WTC11 (cell line): Measurements from ENCODE around the gene FGD2. TPM values are rescaled to one million over a fixed set of nuclear protein-coding genes. Genes with fewer than 3 reads are reported as not detected.

ENCODE experiments used
- ATAC-seq: fragments of 200-7000 bp; cut with Tn5 transposase; 2 replicates; pipeline ENCODE4 v1.10.0; 2021; ENCODE audit warnings: mild to moderate bottlenecking, moderate library complexity
- CTCF ChIA-PET: fragments of 300-600 bp; sonication (Branson Sonifier 250); formaldehyde crosslinking; loops from one replicate; lab custom pipeline; 2021; ENCODE audit warnings: antibody characterized with exemption; lab: Charles Lee
- POLR2A ChIA-PET: fragments of 350-600 bp; sonication (Branson Sonifier 250); formaldehyde crosslinking; loops from one replicate; lab custom pipeline; 2021; ENCODE audit warnings: antibody characterized with exemption; lab: Charles Lee
- DNase-seq: peaks from one replicate; pipeline ENCODE4 v3.0.0; 2021; ENCODE audit warnings: low spot score
- H3K27ac Mint-ChIP-seq: 2 replicates; pipeline ENCODE4 v1.8.0; 2021; ENCODE audit warnings: mixed read lengths
- H3K27me3 Mint-ChIP-seq: 2 replicates; pipeline ENCODE4 v1.8.0; 2021; ENCODE audit warnings: low read depth, mild to moderate bottlenecking, moderate library complexity, mixed read lengths
- H3K36me3 Mint-ChIP-seq: 2 replicates; pipeline ENCODE4 v1.8.0; 2021; ENCODE audit warnings: mixed read lengths
- H3K4me1 Mint-ChIP-seq: 2 replicates; pipeline ENCODE4 v1.8.0; 2022; ENCODE audit warnings: mixed read lengths
- H3K4me3 Mint-ChIP-seq: 2 replicates; pipeline ENCODE4 v1.8.0; 2021; ENCODE audit warnings: mild to moderate bottlenecking, moderate library complexity, mixed read lengths
- H3K9me3 Mint-ChIP-seq: 2 replicates; pipeline ENCODE4 v1.8.0; 2021; ENCODE audit warnings: mixed read lengths
- AR ChIP-seq: fragments of 250-450 bp; sonication (Bioruptor Pico); IDR thresholded peaks from 2 replicates; pipeline ENCODE4 v1.9.0; 2021; ENCODE audit warnings: mild to moderate bottlenecking
- ATF1 ChIP-seq: sonication (generic); formaldehyde crosslinking; IDR thresholded peaks from 2 replicates; pipeline ENCODE4 v1.8.1; 2023; ENCODE audit warnings: mild to moderate bottlenecking, moderate library complexity, missing genetic modification reagents
- CTCF ChIP-seq: fragments of 200-600 bp; IDR thresholded peaks from 2 replicates; pipeline ENCODE4 v1.8.0; 2022; ENCODE audit warnings: antibody characterized with exemption
- ERG ChIP-seq: fragments of 250-450 bp; sonication (Bioruptor Pico); IDR thresholded peaks from 2 replicates; pipeline ENCODE4 v1.8.0; 2021; ENCODE audit warnings: mild to moderate bottlenecking
- GABPB1 ChIP-seq: sonication (generic); formaldehyde crosslinking; IDR thresholded peaks from 2 replicates; pipeline ENCODE4 v1.8.1; 2023; ENCODE audit warnings: mild to moderate bottlenecking, missing genetic modification reagents
- GTF2I ChIP-seq: fragments of 250-450 bp; sonication (Bioruptor Pico); conservative IDR thresholded peaks from 2 replicates; pipeline ENCODE4 v1.4.0; 2021; ENCODE audit warnings: mild to moderate bottlenecking
- JUN ChIP-seq: sonication (generic); formaldehyde crosslinking; IDR thresholded peaks from 2 replicates; pipeline ENCODE4 v1.8.0; 2023; ENCODE audit warnings: mild to moderate bottlenecking, missing genetic modification reagents
- MXD4 ChIP-seq: fragments of 250-450 bp; sonication (Bioruptor Pico); IDR thresholded peaks from 2 replicates; pipeline ENCODE4 v1.8.0; 2021; ENCODE audit warnings: mild to moderate bottlenecking, moderate library complexity, borderline replicate concordance
- NFATC4 ChIP-seq: fragments of 250-450 bp; sonication (Bioruptor Pico); IDR thresholded peaks from 2 replicates; pipeline ENCODE4 v1.9.0; 2021; ENCODE audit warnings: mild to moderate bottlenecking
- NFYB ChIP-seq: sonication (generic); formaldehyde crosslinking; conservative IDR thresholded peaks from 2 replicates; pipeline ENCODE4 v1.8.0; 2022; ENCODE audit warnings: low read depth, missing genetic modification reagents
- PRRX2 ChIP-seq: fragments of 250-450 bp; sonication (Bioruptor Pico); IDR thresholded peaks from 2 replicates; pipeline ENCODE4 v1.8.0; 2021; ENCODE audit warnings: mild to moderate bottlenecking
- RORB ChIP-seq: fragments of 250-450 bp; sonication (Bioruptor Pico); IDR thresholded peaks from 2 replicates; pipeline ENCODE4 v1.9.0; 2021; ENCODE audit warnings: mild to moderate bottlenecking
- TEAD1 ChIP-seq: sonication (generic); formaldehyde crosslinking; IDR thresholded peaks from 2 replicates; pipeline ENCODE4 v1.8.0; 2022; ENCODE audit warnings: mild to moderate bottlenecking, missing genetic modification reagents
- TEAD4 ChIP-seq: sonication (generic); formaldehyde crosslinking; IDR thresholded peaks from 2 replicates; pipeline ENCODE4 v1.8.0; 2022; ENCODE audit warnings: mild to moderate bottlenecking, missing genetic modification reagents
- ZNF219 ChIP-seq: sonication (generic); formaldehyde crosslinking; IDR thresholded peaks from 2 replicates; pipeline ENCODE4 v1.8.0; 2023; ENCODE audit warnings: missing genetic modification reagents, mild to moderate bottlenecking, borderline replicate concordance
- ZNF396 ChIP-seq: fragments of 250-450 bp; sonication (Bioruptor Pico); IDR thresholded peaks from 2 replicates; pipeline ENCODE4 v1.8.0; 2021; ENCODE audit warnings: mild to moderate bottlenecking, moderate library complexity, borderline replicate concordance
- ZSCAN18 ChIP-seq: fragments of 250-450 bp; sonication (Bioruptor Pico); IDR thresholded peaks from 2 replicates; pipeline ENCODE4 v2.1.2; 2022; ENCODE audit warnings: mild to moderate bottlenecking, moderate library complexity
- total RNA-seq: library from RNA; stranded (reverse); gene quantifications from 3 replicates; pipeline ENCODE4 v1.2.3, GENCODE V29; 2021
- TF ChIP-seq, protein P1 (sequence below): sonication (generic); formaldehyde crosslinking; IDR thresholded peaks from 2 replicates; pipeline ENCODE4 v1.8.0; 2023; ENCODE audit warnings: missing genetic modification reagents, mild to moderate bottlenecking, borderline replicate concordance
- TF ChIP-seq, protein P2 (sequence below): sonication (generic); formaldehyde crosslinking; IDR thresholded peaks from 2 replicates; pipeline ENCODE4 v1.8.1; 2022; ENCODE audit warnings: low read depth, mild to moderate bottlenecking, moderate library complexity, missing genetic modification reagents, borderline replicate concordance
- TF ChIP-seq, protein P3 (sequence below): sonication (generic); formaldehyde crosslinking; IDR thresholded peaks from 2 replicates; pipeline ENCODE4 v1.8.1; 2023; ENCODE audit warnings: mild to moderate bottlenecking, missing genetic modification reagents

Gene FGD2
- total RNA-seq, 1 experiment from 2014 or later: 0.31 TPM

DNA sequence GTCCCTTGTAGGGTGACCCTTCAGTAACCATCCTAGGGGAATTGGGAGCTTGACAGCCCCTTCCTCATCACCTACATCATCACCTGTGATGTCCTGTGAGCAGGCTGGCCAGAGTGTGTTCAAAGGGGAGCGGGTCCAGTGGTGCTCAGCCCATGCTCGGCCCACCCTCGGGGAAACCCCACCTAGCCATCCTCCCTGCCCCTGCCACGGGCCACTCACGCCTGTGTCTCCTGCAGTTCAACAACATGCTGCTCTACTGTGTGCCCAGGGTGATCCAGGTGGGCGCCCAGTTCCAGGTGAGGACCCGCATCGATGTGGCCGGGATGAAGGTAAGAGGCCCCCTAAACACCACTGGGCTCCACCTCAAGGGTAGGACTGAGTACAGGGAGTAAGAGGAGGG lies 10.1 kb downstream of the FGD2 start:
- no peak for DNase-seq
- TF ChIP-seq AR (CRISPR knock-in tag): no peak
- TF ChIP-seq, protein P1, sequence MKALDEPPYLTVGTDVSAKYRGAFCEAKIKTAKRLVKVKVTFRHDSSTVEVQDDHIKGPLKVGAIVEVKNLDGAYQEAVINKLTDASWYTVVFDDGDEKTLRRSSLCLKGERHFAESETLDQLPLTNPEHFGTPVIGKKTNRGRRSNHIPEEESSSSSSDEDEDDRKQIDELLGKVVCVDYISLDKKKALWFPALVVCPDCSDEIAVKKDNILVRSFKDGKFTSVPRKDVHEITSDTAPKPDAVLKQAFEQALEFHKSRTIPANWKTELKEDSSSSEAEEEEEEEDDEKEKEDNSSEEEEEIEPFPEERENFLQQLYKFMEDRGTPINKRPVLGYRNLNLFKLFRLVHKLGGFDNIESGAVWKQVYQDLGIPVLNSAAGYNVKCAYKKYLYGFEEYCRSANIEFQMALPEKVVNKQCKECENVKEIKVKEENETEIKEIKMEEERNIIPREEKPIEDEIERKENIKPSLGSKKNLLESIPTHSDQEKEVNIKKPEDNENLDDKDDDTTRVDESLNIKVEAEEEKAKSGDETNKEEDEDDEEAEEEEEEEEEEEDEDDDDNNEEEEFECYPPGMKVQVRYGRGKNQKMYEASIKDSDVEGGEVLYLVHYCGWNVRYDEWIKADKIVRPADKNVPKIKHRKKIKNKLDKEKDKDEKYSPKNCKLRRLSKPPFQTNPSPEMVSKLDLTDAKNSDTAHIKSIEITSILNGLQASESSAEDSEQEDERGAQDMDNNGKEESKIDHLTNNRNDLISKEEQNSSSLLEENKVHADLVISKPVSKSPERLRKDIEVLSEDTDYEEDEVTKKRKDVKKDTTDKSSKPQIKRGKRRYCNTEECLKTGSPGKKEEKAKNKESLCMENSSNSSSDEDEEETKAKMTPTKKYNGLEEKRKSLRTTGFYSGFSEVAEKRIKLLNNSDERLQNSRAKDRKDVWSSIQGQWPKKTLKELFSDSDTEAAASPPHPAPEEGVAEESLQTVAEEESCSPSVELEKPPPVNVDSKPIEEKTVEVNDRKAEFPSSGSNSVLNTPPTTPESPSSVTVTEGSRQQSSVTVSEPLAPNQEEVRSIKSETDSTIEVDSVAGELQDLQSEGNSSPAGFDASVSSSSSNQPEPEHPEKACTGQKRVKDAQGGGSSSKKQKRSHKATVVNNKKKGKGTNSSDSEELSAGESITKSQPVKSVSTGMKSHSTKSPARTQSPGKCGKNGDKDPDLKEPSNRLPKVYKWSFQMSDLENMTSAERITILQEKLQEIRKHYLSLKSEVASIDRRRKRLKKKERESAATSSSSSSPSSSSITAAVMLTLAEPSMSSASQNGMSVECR (CRISPR knock-in tag): no peak
- TF ChIP-seq ERG: no peak
- no peak for TF ChIP-seq ATF1 (CRISPR knock-in tag)
- TF ChIP-seq RORB (CRISPR knock-in tag): no peak
- TF ChIP-seq TEAD1 (CRISPR knock-in tag): no peak
- TF ChIP-seq ZNF219 (CRISPR knock-in tag): no peak
- no peak for TF ChIP-seq PRRX2 (CRISPR knock-in tag)
- no peak for TF ChIP-seq TEAD4 (CRISPR knock-in tag)
- TF ChIP-seq, protein P2, sequence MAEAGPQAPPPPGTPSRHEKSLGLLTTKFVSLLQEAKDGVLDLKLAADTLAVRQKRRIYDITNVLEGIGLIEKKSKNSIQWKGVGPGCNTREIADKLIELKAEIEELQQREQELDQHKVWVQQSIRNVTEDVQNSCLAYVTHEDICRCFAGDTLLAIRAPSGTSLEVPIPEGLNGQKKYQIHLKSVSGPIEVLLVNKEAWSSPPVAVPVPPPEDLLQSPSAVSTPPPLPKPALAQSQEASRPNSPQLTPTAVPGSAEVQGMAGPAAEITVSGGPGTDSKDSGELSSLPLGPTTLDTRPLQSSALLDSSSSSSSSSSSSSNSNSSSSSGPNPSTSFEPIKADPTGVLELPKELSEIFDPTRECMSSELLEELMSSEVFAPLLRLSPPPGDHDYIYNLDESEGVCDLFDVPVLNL: no peak
- no peak for TF ChIP-seq GTF2I (CRISPR knock-in tag)
- no peak for TF ChIP-seq ZNF396 (CRISPR knock-in tag)
- TF ChIP-seq, protein P3, sequence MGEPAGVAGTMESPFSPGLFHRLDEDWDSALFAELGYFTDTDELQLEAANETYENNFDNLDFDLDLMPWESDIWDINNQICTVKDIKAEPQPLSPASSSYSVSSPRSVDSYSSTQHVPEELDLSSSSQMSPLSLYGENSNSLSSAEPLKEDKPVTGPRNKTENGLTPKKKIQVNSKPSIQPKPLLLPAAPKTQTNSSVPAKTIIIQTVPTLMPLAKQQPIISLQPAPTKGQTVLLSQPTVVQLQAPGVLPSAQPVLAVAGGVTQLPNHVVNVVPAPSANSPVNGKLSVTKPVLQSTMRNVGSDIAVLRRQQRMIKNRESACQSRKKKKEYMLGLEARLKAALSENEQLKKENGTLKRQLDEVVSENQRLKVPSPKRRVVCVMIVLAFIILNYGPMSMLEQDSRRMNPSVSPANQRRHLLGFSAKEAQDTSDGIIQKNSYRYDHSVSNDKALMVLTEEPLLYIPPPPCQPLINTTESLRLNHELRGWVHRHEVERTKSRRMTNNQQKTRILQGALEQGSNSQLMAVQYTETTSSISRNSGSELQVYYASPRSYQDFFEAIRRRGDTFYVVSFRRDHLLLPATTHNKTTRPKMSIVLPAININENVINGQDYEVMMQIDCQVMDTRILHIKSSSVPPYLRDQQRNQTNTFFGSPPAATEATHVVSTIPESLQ: no peak
- no peak for TF ChIP-seq NFYB (CRISPR knock-in tag)
- TF ChIP-seq, all 79 proteins: peak for 0
- no peak for ATAC-seq
- CTCF ChIA-PET: interaction anchor here (0.6 to 15.6 kb wide), 4 partner anchors 9 to 192 kb away, joined by 3 to 537 read pairs (median 4); no protein-coding TSS in a partner anchor
- H3K4me1 Mint-ChIP-seq: peaks cover 11% of the 10 kb centered on the region
- H3K4me3 Mint-ChIP-seq: no peak overlapping the region
- H3K36me3 Mint-ChIP-seq: no peaks in the 10 kb centered on the region
- H3K27me3 Mint-ChIP-seq: no peaks in the 10 kb centered on the region
- POLR2A ChIA-PET: no interaction called here
- H3K9me3 Mint-ChIP-seq: no peaks in the 10 kb centered on the region
- no peak overlapping the region for H3K27ac Mint-ChIP-seq

DNA sequence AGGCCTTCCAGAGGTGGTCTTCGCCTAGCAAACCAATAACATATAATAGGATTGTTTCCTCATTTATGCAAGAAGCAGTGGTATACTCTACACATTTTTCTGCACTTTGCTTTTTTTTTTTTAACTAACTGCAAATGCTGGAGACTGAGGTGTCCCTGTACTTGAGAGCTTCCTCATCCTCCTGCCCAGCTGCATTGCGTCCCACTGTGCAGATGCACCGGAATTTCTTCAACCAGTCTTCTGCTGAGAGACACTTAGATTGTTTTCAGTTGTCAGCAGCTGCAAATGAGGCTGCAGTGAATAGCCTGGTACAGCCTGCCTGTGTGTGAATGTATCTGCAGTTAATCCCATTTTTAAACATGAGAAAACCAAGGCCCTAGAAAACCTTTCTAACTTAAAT lies 11.5 kb downstream of the FGD2 start:
- no peaks in the 10 kb centered on the region for H3K36me3 Mint-ChIP-seq
- peaks cover 25% of the 10 kb centered on the region for H3K4me1 Mint-ChIP-seq
- no peak overlapping the region for H3K27ac Mint-ChIP-seq
- ATAC-seq (no peak), DNase-seq (no peak)
- POLR2A ChIA-PET: interaction anchor here (0.5 kb wide), 1 partner anchor 369 kb away, joined by 3 read pairs; no protein-coding TSS in a partner anchor
- no peaks in the 10 kb centered on the region for H3K9me3 Mint-ChIP-seq
- no peaks in the 10 kb centered on the region for H3K27me3 Mint-ChIP-seq
- CTCF ChIA-PET: interaction anchor here (1.0 to 15.6 kb wide), 16 partner anchors 7 to 308 kb away, joined by 4 to 537 read pairs (median 25); partner anchors contain the start of genes C6orf89 and MTCH1
- no peak overlapping the region for H3K4me3 Mint-ChIP-seq
- TF ChIP-seq ZSCAN18 (CRISPR knock-in tag): no peak
- no peak for TF ChIP-seq NFATC4 (CRISPR knock-in tag)
- no peak for TF ChIP-seq JUN (CRISPR knock-in tag)
- TF ChIP-seq GABPB1 (CRISPR knock-in tag): no peak
- TF ChIP-seq CTCF: no peak
- TF ChIP-seq PRRX2 (CRISPR knock-in tag): no peak
- TF ChIP-seq MXD4: no peak
